PC-9 (cell line): ENCODE data around the gene VILL. TPM values are rescaled to one million over a fixed set of nuclear protein-coding genes. Genes with fewer than 3 reads are reported as not detected.

Source experiments
- BruUV-seq: library from RNA; stranded (reverse); fragments of 400-500 nt; replicated peaks from 2 replicates; lab custom pipeline; 2021; lab: Mats Ljungman, UMichigan
- CTCF ChIA-PET: fragments of 300-600 bp; sonication (Branson Sonifier 250); formaldehyde crosslinking; loops from one replicate; lab custom pipeline; 2022; ENCODE audit warnings: antibody characterized with exemption; lab: Charles Lee
- POLR2A ChIA-PET: fragments of 300-600 bp; sonication (Branson Sonifier 250); formaldehyde crosslinking; loops from one replicate; lab custom pipeline; 2022; ENCODE audit warnings: antibody characterized with exemption; ENCODE audit not compliant: unreplicated experiment; lab: Charles Lee
- DNase-seq, 2 experiments: peaks; one replicate each; pipeline versions ENCODE4 v3.0.0 to v3.0.0-alpha.2; 2015 to 2022; ENCODE audit warnings: mixed read lengths in 1 of 2
- H2AFZ ChIP-seq: fragments of 200-600 bp; sonication (generic); 2 replicates; pipeline ENCODE4 v1.8.1; 2017; ENCODE audit warnings: antibody characterized with exemption
- H3F3A ChIP-seq: fragments of 200-600 bp; sonication (generic); 2 replicates; pipeline ENCODE4 v1.8.1; 2017; ENCODE audit warnings: antibody characterized with exemption, mild to moderate bottlenecking, low read depth; ENCODE audit not compliant: insufficient read depth
- H3K27ac ChIP-seq: fragments of 200-600 bp; sonication (generic); 2 replicates; pipeline ENCODE4 v1.6.1; 2016; ENCODE audit warnings: mixed run types
- H3K27me3 ChIP-seq: fragments of 200-600 bp; sonication (generic); 2 replicates; pipeline ENCODE4 v1.6.1; 2016; ENCODE audit warnings: low read depth, mixed run types; ENCODE audit not compliant: insufficient read depth
- H3K36me3 ChIP-seq: fragments of 200-600 bp; sonication (generic); 2 replicates; pipeline ENCODE4 v1.6.1; 2016; ENCODE audit warnings: low read depth, mixed run types
- H3K4me1 ChIP-seq: fragments of 200-600 bp; sonication (generic); replicated peaks from 2 replicates; pipeline ENCODE4 v1.6.1; 2016; ENCODE audit warnings: mixed run types; ENCODE audit not compliant: insufficient read depth
- H3K4me2 ChIP-seq: fragments of 200-600 bp; sonication (generic); 2 replicates; pipeline ENCODE4 v1.6.1; 2017; ENCODE audit warnings: mixed run types
- H3K4me3 ChIP-seq: fragments of 200-600 bp; sonication (generic); 2 replicates; pipeline ENCODE4 v1.6.1; 2016; ENCODE audit warnings: mixed run types
- H3K79me2 ChIP-seq: fragments of 200-600 bp; sonication (generic); 2 replicates; pipeline ENCODE4 v1.6.1; 2017; ENCODE audit warnings: low read depth, mixed run types
- H3K9me2 ChIP-seq: fragments of 200-600 bp; sonication (generic); 2 replicates; pipeline ENCODE4 v1.8.1; 2017; ENCODE audit warnings: mild to moderate bottlenecking; ENCODE audit not compliant: insufficient read depth
- H3K9me3 ChIP-seq: fragments of 200-600 bp; sonication (generic); 2 replicates; pipeline ENCODE4 v1.8.1; 2016; ENCODE audit warnings: low read depth; ENCODE audit not compliant: insufficient read depth
- H4K20me1 ChIP-seq: fragments of 200-600 bp; sonication (generic); 2 replicates; pipeline ENCODE4 v1.8.1; 2017; ENCODE audit not compliant: insufficient read depth
- EZH2 ChIP-seq: fragments of 200-600 bp; sonication (generic); IDR thresholded peaks from 2 replicates; pipeline ENCODE4 v1.8.0; 2017; ENCODE audit warnings: antibody characterized with exemption, low read depth
- intact Hi-C: fragments of 100-400 bp; cut with micrococcal nuclease; formaldehyde crosslinking; loops from one replicate; pipeline ENCODE4 v1.10.0; 2022; ENCODE audit not compliant: unreplicated experiment
- total RNA-seq: library from RNA; stranded (reverse); gene quantifications from 2 replicates; pipeline ENCODE4 v1.2.3, GENCODE V29; 2021
- TF ChIP-seq, protein P1 (sequence below): fragments of 200-600 bp; sonication (generic); conservative IDR thresholded peaks from 2 replicates; pipeline ENCODE4 v1.6.1; 2017; ENCODE audit warnings: mixed run types, antibody characterized with exemption, mild to moderate bottlenecking, moderate library complexity

Gene VILL
- total RNA-seq, 1 experiment from 2014 or later: 14.7 TPM

DNA sequence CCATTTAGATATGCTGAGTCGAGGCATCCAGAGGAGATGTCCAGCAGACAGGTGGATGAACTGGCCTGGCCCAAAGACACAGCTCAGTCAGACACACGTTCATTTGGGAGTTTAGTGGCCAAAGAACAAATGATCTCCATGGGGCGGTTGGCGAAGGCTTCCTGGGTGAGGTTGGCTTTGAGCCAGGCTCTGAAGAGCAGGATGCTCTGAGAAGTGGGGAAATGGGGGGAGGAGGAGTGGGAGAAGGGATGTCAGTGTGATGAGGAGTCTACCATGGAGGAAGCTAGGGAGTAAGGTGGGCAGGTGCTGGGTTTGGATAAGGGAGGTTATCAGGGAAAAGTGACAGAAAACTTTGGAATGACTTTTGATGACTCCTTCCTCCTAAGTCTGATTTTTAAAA is 47.5 kb upstream of the VILL start:
- Histone ChIP-seq H4K20me1 (no peaks in the 10 kb centered on the region), H3K4me2 (no peak overlapping the region), H3K4me1 (peaks cover 62% of the 10 kb centered on the region), H3K4me3 (no peak overlapping the region), H3K36me3 (0 out of 2 replicates have a peak, but pooled peaks cover under 1% of the 10 kb centered on the region), H3F3A (peaks cover 44% of the 10 kb centered on the region), H3K27ac (peak overlapping the region; percentile 88), H3K9me2 (no peaks in the 10 kb centered on the region), H3K79me2 (peaks cover 74% of the 10 kb centered on the region), H3K27me3 (no peaks in the 10 kb centered on the region), H3K9me3 (no peaks in the 10 kb centered on the region; the same call in 1 of the 2 replicates), H2AFZ (no peak overlapping the region)
- no peak for DNase-seq
- POLR2A ChIA-PET: no interaction called here
- intact Hi-C loops: loop anchor here (10.0 kb wide), 1 partner anchor 1202 kb away; no protein-coding TSS in a partner anchor
- no TSS peak for BruUV-seq
- no peak for TF ChIP-seq EZH2
- TF ChIP-seq, protein P1, sequence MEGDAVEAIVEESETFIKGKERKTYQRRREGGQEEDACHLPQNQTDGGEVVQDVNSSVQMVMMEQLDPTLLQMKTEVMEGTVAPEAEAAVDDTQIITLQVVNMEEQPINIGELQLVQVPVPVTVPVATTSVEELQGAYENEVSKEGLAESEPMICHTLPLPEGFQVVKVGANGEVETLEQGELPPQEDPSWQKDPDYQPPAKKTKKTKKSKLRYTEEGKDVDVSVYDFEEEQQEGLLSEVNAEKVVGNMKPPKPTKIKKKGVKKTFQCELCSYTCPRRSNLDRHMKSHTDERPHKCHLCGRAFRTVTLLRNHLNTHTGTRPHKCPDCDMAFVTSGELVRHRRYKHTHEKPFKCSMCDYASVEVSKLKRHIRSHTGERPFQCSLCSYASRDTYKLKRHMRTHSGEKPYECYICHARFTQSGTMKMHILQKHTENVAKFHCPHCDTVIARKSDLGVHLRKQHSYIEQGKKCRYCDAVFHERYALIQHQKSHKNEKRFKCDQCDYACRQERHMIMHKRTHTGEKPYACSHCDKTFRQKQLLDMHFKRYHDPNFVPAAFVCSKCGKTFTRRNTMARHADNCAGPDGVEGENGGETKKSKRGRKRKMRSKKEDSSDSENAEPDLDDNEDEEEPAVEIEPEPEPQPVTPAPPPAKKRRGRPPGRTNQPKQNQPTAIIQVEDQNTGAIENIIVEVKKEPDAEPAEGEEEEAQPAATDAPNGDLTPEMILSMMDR: no peak
- CTCF ChIA-PET: no interaction called here

DNA sequence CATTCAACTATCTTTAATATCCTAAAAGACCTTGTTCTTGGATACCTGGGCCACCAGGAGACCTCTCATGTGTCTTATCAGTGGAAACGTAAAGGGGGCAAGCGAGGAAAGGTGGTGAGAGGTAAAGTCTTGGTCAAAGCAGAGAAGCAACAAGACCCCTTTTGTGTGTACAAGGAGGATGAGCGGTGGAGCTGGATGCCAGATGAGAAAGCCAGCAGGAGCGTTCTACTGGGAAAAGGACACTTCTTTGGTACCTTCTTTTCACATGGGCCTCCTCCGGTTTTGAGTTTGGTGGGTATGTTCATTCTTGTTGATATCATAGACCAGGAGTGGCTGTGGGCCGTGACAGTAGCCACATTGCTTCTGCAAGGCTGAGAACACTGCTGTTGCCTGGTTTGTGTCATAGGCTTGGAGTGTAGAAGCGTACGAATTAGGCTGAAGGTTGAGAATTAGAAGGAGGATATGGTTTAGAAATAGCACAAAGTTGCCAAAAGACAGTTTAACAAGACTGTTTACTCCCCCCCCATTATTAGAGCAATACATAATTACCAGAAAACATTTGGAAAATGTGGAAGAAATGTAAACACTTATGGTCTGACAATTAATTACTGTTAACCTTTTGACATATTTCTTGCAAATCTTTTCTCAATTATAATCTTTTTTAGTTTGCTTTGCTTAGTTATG is 46.8 kb upstream of the VILL start:
- no peaks in the 10 kb centered on the region for H4K20me1 ChIP-seq
- no peaks in the 10 kb centered on the region; the same call in 1 of the 2 replicates for H3K9me3 ChIP-seq
- peak overlapping the region; percentile 84 for H3K4me2 ChIP-seq
- H3K36me3 ChIP-seq: 0 out of 2 replicates have a peak, but pooled peaks cover 4% of the 10 kb centered on the region
- H3K27me3 ChIP-seq: no peaks in the 10 kb centered on the region
- POLR2A ChIA-PET: interaction anchor here (0.6 kb wide), 1 partner anchor 41 kb away, joined by 3 read pairs; no protein-coding TSS in a partner anchor
- CTCF ChIA-PET: interaction anchor here (0.7 kb wide), 1 partner anchor 42 kb away, joined by 3 read pairs; no protein-coding TSS in a partner anchor
- no peak overlapping the region for H2AFZ ChIP-seq
- TF ChIP-seq EZH2: no peak
- TF ChIP-seq, protein P1: no peak
- H3K79me2 ChIP-seq: peaks cover 71% of the 10 kb centered on the region
- H3K9me2 ChIP-seq: no peaks in the 10 kb centered on the region
- H3K4me1 ChIP-seq: peaks cover 59% of the 10 kb centered on the region
- H3K27ac ChIP-seq: peak overlapping the region; percentile 88
- no TSS peak for BruUV-seq
- no peak overlapping the region; the same call in 1 of the 2 replicates for H3K4me3 ChIP-seq
- no peak for DNase-seq
- intact Hi-C loops: loop anchor here (10.0 kb wide), 1 partner anchor 1201 kb away; no protein-coding TSS in a partner anchor
- peaks cover 44% of the 10 kb centered on the region for H3F3A ChIP-seq

DNA sequence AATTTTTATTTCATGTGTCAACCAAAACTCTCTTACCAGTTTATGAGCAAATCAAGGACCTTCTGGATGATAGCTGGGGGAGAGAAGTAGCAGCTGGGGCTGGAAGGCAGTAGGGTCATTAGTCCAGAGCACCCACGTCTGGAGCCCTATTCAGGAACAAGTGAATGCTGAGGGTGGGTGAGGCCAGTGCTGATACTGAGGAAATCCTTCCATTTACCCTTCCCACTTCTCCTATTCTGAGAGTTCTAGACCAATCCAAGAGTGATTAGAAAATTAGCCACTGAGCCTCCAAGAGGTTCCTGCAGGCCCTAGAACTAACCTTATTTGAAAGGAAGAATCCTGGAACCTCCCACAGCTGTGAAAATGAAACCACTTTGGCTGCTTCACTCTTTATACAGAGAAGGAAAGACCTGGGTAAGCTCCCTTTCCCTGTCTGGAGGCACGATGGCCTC is 46.2 kb upstream of the VILL start:
- peak overlapping the region; percentile 16; the same call in 1 of the 2 replicates for H3K4me3 ChIP-seq
- peak overlapping the region; percentile 84 for H3K4me2 ChIP-seq
- TF ChIP-seq, protein P1: no peak
- TF ChIP-seq EZH2: no peak
- ChIA-PET POLR2A (interaction anchor here (0.6 kb wide), 2 partner anchors 36 to 41 kb away, joined by 3 to 5 read pairs; no protein-coding TSS in a partner anchor), CTCF (interaction anchor here (0.7 kb wide), 1 partner anchor 43 kb away, joined by 3 read pairs; no protein-coding TSS in a partner anchor)
- no peak overlapping the region for H2AFZ ChIP-seq
- H3K4me1 ChIP-seq: peaks cover 59% of the 10 kb centered on the region
- H3F3A ChIP-seq: peaks cover 44% of the 10 kb centered on the region
- no peak for DNase-seq
- H3K9me3 ChIP-seq: no peaks in the 10 kb centered on the region
- peaks cover 8% of the 10 kb centered on the region; the same call in 1 of the 2 replicates for H3K36me3 ChIP-seq
- BruUV-seq: no TSS peak
- no peaks in the 10 kb centered on the region for H3K9me2 ChIP-seq
- peak overlapping the region; percentile 88 for H3K27ac ChIP-seq
- no peaks in the 10 kb centered on the region for H3K27me3 ChIP-seq
- H4K20me1 ChIP-seq: no peaks in the 10 kb centered on the region
- peaks cover 65% of the 10 kb centered on the region for H3K79me2 ChIP-seq
- intact Hi-C loops: loop anchor here (10.0 kb wide), 1 partner anchor 1200 kb away; no protein-coding TSS in a partner anchor
